ENCODE data around the gene ZNF365. TPM values are rescaled to one million over a fixed set of nuclear protein-coding genes. Genes with fewer than 3 reads are reported as not detected.
"Not testable (repeated sequence)": the region's sequence is repeated elsewhere in the genome, so short reads cannot be mapped to it uniquely, and the experiment has no call there.

The ZNF365 gene
- total RNA-seq, 1 experiment from 2014 or later, result 4.0 TPM

- Mint-ChIP-seq H3K27me3 (ENCODE audit: unreplicated experiment) (no peaks in the 10 kb centered on the region), H3K36me3 (ENCODE audit: insufficient read depth, unreplicated experiment) (no peaks in the 10 kb centered on the region), H3K9me3 (ENCODE audit: low read depth, unreplicated experiment) (no peaks in the 10 kb centered on the region), H3K27ac (ENCODE audit: unreplicated experiment) (no peak overlapping the region), H3K4me3 (ENCODE audit: low read depth, unreplicated experiment) (no peak overlapping the region), H3K4me1 (ENCODE audit: low read depth, unreplicated experiment) (no peaks in the 10 kb centered on the region)
- no TSS peak for BruUV-seq (replicated peaks)
- no peak for TF ChIP-seq CTCF (IDR thresholded peaks at IDR 0.05; ENCODE audit: unreplicated experiment)
- no peak for DNase-seq
- intact Hi-C loops (cut with micrococcal nuclease; ENCODE audit: unreplicated experiment), result no loop called here
- CTCF ChIA-PET, result interaction anchor here (0.7 kb wide), 1 partner anchor 15 kb away, joined by 3 read pairs; no protein-coding TSS in a partner anchor
Measured at GRCh38 chr10:62396864-62397263, 22.7 kb downstream of the ZNF365 start.

GRCh38 chr10:62399211-62399610 lies 25.0 kb downstream of the ZNF365 start:
- CTCF ChIA-PET, result no interaction called here

GRCh38 chr10:62402508-62402907 lies 28.3 kb downstream of the ZNF365 start:
- no peak for DNase-seq
- no TSS peak for BruUV-seq (replicated peaks)
- Mint-ChIP-seq H3K36me3 (ENCODE audit: insufficient read depth, unreplicated experiment) (no peaks in the 10 kb centered on the region), H3K27ac (ENCODE audit: unreplicated experiment) (no peak overlapping the region), H3K4me1 (ENCODE audit: low read depth, unreplicated experiment) (no peaks in the 10 kb centered on the region), H3K9me3 (ENCODE audit: low read depth, unreplicated experiment) (peaks cover 2% of the 10 kb centered on the region), H3K27me3 (ENCODE audit: unreplicated experiment) (no peaks in the 10 kb centered on the region), H3K4me3 (ENCODE audit: low read depth, unreplicated experiment) (no peak overlapping the region)
- CTCF ChIA-PET, result interaction anchor here (0.6 kb wide), 1 partner anchor 356 kb away, joined by 3 read pairs; no protein-coding TSS in a partner anchor
- intact Hi-C loops (cut with micrococcal nuclease; ENCODE audit: unreplicated experiment), result no loop called here
- no peak for TF ChIP-seq CTCF (IDR thresholded peaks at IDR 0.05; ENCODE audit: unreplicated experiment)

More at GRCh38 chr10:62399211-62399610, 25.0 kb downstream of the ZNF365 start:
- H3K27ac Mint-ChIP-seq (ENCODE audit: unreplicated experiment), result no peak overlapping the region
- no peaks in the 10 kb centered on the region for H3K9me3 Mint-ChIP-seq (ENCODE audit: low read depth, unreplicated experiment)
- no peaks in the 10 kb centered on the region for H3K4me1 Mint-ChIP-seq (ENCODE audit: low read depth, unreplicated experiment)
- no TSS peak for BruUV-seq (replicated peaks)
- no peaks in the 10 kb centered on the region for H3K27me3 Mint-ChIP-seq (ENCODE audit: unreplicated experiment)
- TF ChIP-seq CTCF (IDR thresholded peaks at IDR 0.05; ENCODE audit: unreplicated experiment), result no peak
- no peaks in the 10 kb centered on the region for H3K36me3 Mint-ChIP-seq (ENCODE audit: insufficient read depth, unreplicated experiment)
- DNase-seq, result no peak
- H3K4me3 Mint-ChIP-seq (ENCODE audit: low read depth, unreplicated experiment), result no peak overlapping the region
- intact Hi-C loops (cut with micrococcal nuclease; ENCODE audit: unreplicated experiment), result no loop called here

GRCh38 chr10:62410528-62410927 lies 36.4 kb downstream of the ZNF365 start:
- intact Hi-C loops (cut with micrococcal nuclease; ENCODE audit: unreplicated experiment); CTCF ChIA-PET; H3K4me3 Mint-ChIP-seq (ENCODE audit: low read depth, unreplicated experiment); DNase-seq; H3K36me3 Mint-ChIP-seq (ENCODE audit: insufficient read depth, unreplicated experiment); BruUV-seq (replicated peaks); H3K27ac Mint-ChIP-seq (ENCODE audit: unreplicated experiment); H3K4me1 Mint-ChIP-seq (ENCODE audit: low read depth, unreplicated experiment); H3K27me3 Mint-ChIP-seq (ENCODE audit: unreplicated experiment): not testable (repeated sequence)
- H3K9me3 Mint-ChIP-seq (ENCODE audit: low read depth, unreplicated experiment), result peaks cover 15% of the 10 kb centered on the region

- intact Hi-C loops (cut with micrococcal nuclease; ENCODE audit: unreplicated experiment); CTCF ChIA-PET; H3K4me1 Mint-ChIP-seq (ENCODE audit: low read depth, unreplicated experiment); H3K4me3 Mint-ChIP-seq (ENCODE audit: low read depth, unreplicated experiment); BruUV-seq (replicated peaks); H3K27me3 Mint-ChIP-seq (ENCODE audit: unreplicated experiment); H3K36me3 Mint-ChIP-seq (ENCODE audit: insufficient read depth, unreplicated experiment); H3K27ac Mint-ChIP-seq (ENCODE audit: unreplicated experiment); DNase-seq: not testable (repeated sequence)
- peaks cover 15% of the 10 kb centered on the region for H3K9me3 Mint-ChIP-seq (ENCODE audit: low read depth, unreplicated experiment)
Measured at GRCh38 chr10:62410934-62411333, 36.8 kb downstream of the ZNF365 start.
